Loucy (cell line): ENCODE results near the gene NPHP4.

Experiments
- H2AFZ ChIP-seq: fragments of 200-600 bp; sonication (generic); 2 replicates; pipeline ENCODE4 v1.6.0; 2016; ENCODE audit warnings: antibody characterized with exemption, mild to moderate bottlenecking, low read length, moderate library complexity
- H3F3A ChIP-seq: fragments of 200-600 bp; 2 replicates; pipeline ENCODE4 v1.6.0; 2016; ENCODE audit warnings: antibody characterized with exemption, low read depth, mild to moderate bottlenecking
- H3K27me3 ChIP-seq: fragments of 200-600 bp; sonication (generic); 2 replicates; pipeline ENCODE4 v1.6.1; 2014; ENCODE audit warnings: low read length, mild to moderate bottlenecking; ENCODE audit not compliant: insufficient read depth, poor library complexity, severe bottlenecking
- H3K36me3 ChIP-seq: fragments of 200-600 bp; sonication (generic); 2 replicates; pipeline ENCODE4 v1.6.1; 2016; ENCODE audit warnings: low read length; ENCODE audit not compliant: insufficient read depth
- H3K4me1 ChIP-seq: fragments of 200-600 bp; sonication (generic); 2 replicates; pipeline ENCODE4 v1.5.1; 2014; ENCODE audit warnings: low read length, mild to moderate bottlenecking; ENCODE audit not compliant: insufficient read depth, poor library complexity, severe bottlenecking
- H3K4me2 ChIP-seq: fragments of 200-600 bp; sonication (generic); 2 replicates; pipeline ENCODE4 v1.6.0; 2014; ENCODE audit warnings: antibody characterized with exemption, low read length, low read depth, mild to moderate bottlenecking; ENCODE audit not compliant: poor library complexity, severe bottlenecking
- H3K4me3 ChIP-seq: fragments of 200-600 bp; sonication (generic); 2 replicates; pipeline ENCODE4 v1.5.1; 2014; ENCODE audit warnings: low read length, mild to moderate bottlenecking, mixed read lengths; ENCODE audit not compliant: poor library complexity, severe bottlenecking
- H3K79me2 ChIP-seq: fragments of 200-600 bp; sonication (generic); 2 replicates; pipeline ENCODE4 v1.6.1; 2014; ENCODE audit warnings: low read length; ENCODE audit not compliant: insufficient read depth
- H3K9ac ChIP-seq: fragments of 200-600 bp; sonication (generic); 2 replicates; pipeline ENCODE4 v1.6.0; 2014; ENCODE audit warnings: mild to moderate bottlenecking, low read depth, low read length, moderate library complexity; ENCODE audit not compliant: poor library complexity, severe bottlenecking
- H3K9me2 ChIP-seq: fragments of 200-600 bp; sonication (generic); replicated peaks from 2 replicates; pipeline ENCODE4 v1.6.1; 2016; ENCODE audit warnings: low read depth, low read length, mixed read lengths
- H3K9me3 ChIP-seq: fragments of 200-600 bp; sonication (generic); 2 replicates; pipeline ENCODE4 v1.6.1; 2014; ENCODE audit warnings: mild to moderate bottlenecking, antibody characterized with exemption, low read length, low read depth; ENCODE audit not compliant: insufficient read depth
- H4K20me1 ChIP-seq: fragments of 200-600 bp; sonication (generic); 2 replicates; pipeline ENCODE4 v1.6.0; 2014; ENCODE audit warnings: antibody characterized with exemption, low read length, mild to moderate bottlenecking; ENCODE audit not compliant: insufficient read depth, poor library complexity, severe bottlenecking
- EZH2phosphoT487 ChIP-seq: fragments of 200-600 bp; IDR thresholded peaks from 2 replicates; pipeline ENCODE4 v1.6.1; 2018; ENCODE audit warnings: antibody characterized with exemption, mild to moderate bottlenecking, moderate library complexity, borderline replicate concordance
- TF ChIP-seq, protein P1 (sequence below): fragments of 200-600 bp; sonication (generic); conservative IDR thresholded peaks from 2 replicates; pipeline ENCODE4 v1.5.1; 2014; ENCODE audit warnings: mild to moderate bottlenecking, antibody characterized with exemption, low read length

The NPHP4 gene

DNA sequence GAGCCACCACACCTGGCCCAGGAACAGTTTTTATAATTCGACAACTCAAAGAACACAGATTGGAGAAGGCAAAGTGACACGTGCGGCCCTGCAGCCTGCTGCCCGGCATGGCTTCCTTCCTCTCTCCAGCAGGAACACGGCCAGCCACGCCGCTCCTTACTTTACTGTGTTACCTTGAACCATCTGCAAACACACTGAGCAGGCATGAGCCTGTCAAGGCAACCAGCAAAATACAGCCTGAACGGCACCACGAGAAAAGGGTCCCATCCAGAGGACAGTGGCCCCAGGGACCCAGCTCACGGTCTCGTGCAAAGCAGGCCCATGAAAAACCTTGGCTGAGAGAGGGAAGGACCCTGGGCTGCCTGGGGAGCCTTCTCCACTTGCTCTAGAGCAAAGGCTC is 38.8 kb downstream of the NPHP4 start:
- H3K4me3 ChIP-seq = no peak overlapping the region
- TF ChIP-seq EZH2phosphoT487 = no peak
- TF ChIP-seq, protein P1, sequence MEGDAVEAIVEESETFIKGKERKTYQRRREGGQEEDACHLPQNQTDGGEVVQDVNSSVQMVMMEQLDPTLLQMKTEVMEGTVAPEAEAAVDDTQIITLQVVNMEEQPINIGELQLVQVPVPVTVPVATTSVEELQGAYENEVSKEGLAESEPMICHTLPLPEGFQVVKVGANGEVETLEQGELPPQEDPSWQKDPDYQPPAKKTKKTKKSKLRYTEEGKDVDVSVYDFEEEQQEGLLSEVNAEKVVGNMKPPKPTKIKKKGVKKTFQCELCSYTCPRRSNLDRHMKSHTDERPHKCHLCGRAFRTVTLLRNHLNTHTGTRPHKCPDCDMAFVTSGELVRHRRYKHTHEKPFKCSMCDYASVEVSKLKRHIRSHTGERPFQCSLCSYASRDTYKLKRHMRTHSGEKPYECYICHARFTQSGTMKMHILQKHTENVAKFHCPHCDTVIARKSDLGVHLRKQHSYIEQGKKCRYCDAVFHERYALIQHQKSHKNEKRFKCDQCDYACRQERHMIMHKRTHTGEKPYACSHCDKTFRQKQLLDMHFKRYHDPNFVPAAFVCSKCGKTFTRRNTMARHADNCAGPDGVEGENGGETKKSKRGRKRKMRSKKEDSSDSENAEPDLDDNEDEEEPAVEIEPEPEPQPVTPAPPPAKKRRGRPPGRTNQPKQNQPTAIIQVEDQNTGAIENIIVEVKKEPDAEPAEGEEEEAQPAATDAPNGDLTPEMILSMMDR = no peak
- H3K36me3 ChIP-seq = peaks cover 12% of the 10 kb centered on the region; the same call in 1 of the 2 replicates
- no peaks in the 10 kb centered on the region for H4K20me1 ChIP-seq
- no peak overlapping the region for H3K9ac ChIP-seq
- H3K4me1 ChIP-seq = no peaks in the 10 kb centered on the region
- no peaks in the 10 kb centered on the region for H3K79me2 ChIP-seq
- H3K4me2 ChIP-seq = no peak overlapping the region
- H3K27me3 ChIP-seq = no peaks in the 10 kb centered on the region
- no peak overlapping the region for H2AFZ ChIP-seq
- H3K9me2 ChIP-seq = no peaks in the 10 kb centered on the region
- no peaks in the 10 kb centered on the region for H3K9me3 ChIP-seq
- no peaks in the 10 kb centered on the region for H3F3A ChIP-seq

DNA sequence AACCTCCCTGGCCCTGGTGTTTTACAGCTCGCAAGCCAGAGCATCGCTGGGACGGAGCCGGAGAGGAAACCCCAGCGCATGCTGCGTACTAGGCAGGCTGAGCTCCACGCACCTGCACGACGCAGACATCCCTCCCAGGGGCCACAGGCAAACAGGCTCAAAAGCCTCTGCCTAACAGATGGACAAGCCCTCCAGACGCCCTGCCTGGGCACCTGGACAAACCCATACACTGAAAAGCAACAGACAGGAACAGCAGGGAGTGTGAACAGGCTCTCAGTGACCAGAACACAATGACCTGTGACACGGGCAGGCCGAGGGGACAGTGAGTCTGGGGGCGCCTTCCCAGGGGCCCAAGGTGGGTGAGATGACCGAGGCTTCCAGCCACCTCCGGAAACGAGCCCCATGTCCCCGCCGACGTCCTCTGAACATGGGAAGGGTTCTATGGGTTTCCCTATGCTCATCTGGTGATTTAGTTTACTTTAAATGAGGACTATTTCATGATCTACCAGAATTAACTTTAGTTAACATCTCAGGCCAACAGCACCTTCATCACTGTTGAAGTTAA is 40.3 kb downstream of the NPHP4 start:
- no peaks in the 10 kb centered on the region for H3K79me2 ChIP-seq
- TF ChIP-seq, protein P1 = no peak
- TF ChIP-seq EZH2phosphoT487 = no peak
- no peaks in the 10 kb centered on the region for H3K9me3 ChIP-seq
- H3K9ac ChIP-seq = no peak overlapping the region
- H3K9me2 ChIP-seq = no peaks in the 10 kb centered on the region
- no peak overlapping the region for H3K4me3 ChIP-seq
- H4K20me1 ChIP-seq = no peaks in the 10 kb centered on the region
- H3K36me3 ChIP-seq = peaks cover 18% of the 10 kb centered on the region; the same call in 1 of the 2 replicates
- no peak overlapping the region for H2AFZ ChIP-seq
- no peak overlapping the region for H3K4me2 ChIP-seq
- H3K27me3 ChIP-seq = no peaks in the 10 kb centered on the region
- no peaks in the 10 kb centered on the region for H3F3A ChIP-seq
- H3K4me1 ChIP-seq = no peaks in the 10 kb centered on the region

DNA sequence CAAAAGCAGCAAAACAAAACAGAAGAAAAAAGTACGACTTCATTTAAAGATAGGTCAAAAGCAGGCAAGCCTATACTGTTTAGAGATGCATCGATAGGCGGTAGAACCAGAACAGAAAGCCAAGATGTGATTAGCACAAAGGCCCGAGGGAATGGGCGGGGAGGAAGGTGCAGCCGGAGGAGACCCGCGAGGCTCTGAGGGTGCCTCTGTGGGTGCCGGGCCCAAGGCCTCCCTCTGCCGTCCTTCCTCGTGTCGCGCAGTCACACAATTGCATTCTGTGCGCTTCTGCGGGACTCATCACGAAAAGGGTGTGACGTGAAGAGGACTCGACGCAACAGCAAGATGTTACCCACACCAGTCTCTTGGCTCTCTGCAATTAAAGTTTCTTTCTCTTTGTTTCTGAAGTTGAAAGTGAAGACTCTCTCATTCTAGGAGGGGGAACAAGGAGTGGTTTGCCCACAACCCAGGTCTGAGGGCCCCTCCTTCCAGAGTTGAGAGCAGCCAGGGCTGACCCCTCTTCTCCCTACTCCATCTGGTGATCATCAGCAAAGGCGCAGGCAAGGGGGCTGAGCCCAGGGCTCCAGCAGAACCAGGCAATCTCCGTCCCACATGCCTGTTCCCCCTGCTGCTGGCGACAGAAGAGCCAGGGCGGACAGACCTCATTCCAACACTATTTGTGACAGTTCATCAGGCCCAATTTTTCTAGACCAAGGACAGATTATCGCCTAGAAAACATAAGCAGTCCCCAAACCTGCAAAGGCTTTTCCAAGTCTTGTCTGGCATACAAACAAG is 41.0 kb downstream of the NPHP4 start:
- no peak overlapping the region for H3K4me3 ChIP-seq
- H3K79me2 ChIP-seq = no peaks in the 10 kb centered on the region
- no peaks in the 10 kb centered on the region for H3K9me2 ChIP-seq
- H4K20me1 ChIP-seq = no peaks in the 10 kb centered on the region
- TF ChIP-seq, protein P1 = no peak
- no peak for TF ChIP-seq EZH2phosphoT487
- peaks cover 19% of the 10 kb centered on the region; the same call in 1 of the 2 replicates for H3K36me3 ChIP-seq
- no peak overlapping the region for H2AFZ ChIP-seq
- H3K27me3 ChIP-seq = no peaks in the 10 kb centered on the region
- H3F3A ChIP-seq = no peaks in the 10 kb centered on the region
- H3K9ac ChIP-seq = no peak overlapping the region
- H3K4me1 ChIP-seq = no peaks in the 10 kb centered on the region
- no peaks in the 10 kb centered on the region for H3K9me3 ChIP-seq
- H3K4me2 ChIP-seq = no peak overlapping the region
